Osteocyte (in vitro differentiated cells): ENCODE measurements around the gene NOTCH3. TPM values are rescaled to one million over a fixed set of nuclear protein-coding genes. Genes with fewer than 3 reads are reported as not detected.
A peak's percentile ranks its signal among the peaks of the same experiment; 100 is the strongest.

Experiments
- DNase-seq: peaks from one replicate; pipeline ENCODE4 v3.0.0; 2021; ENCODE audit warnings: mixed read lengths; ENCODE audit not compliant: unreplicated experiment; ENCODE audit errors: extremely low spot score
- H3K27ac Mint-ChIP-seq: one replicate; pipeline ENCODE4 v1.8.0; 2021; ENCODE audit warnings: mild to moderate bottlenecking, mixed read lengths; ENCODE audit not compliant: unreplicated experiment
- H3K27me3 Mint-ChIP-seq: one replicate; pipeline ENCODE4 v1.8.0; 2021; ENCODE audit warnings: mixed read lengths; ENCODE audit not compliant: unreplicated experiment
- H3K36me3 Mint-ChIP-seq: one replicate; pipeline ENCODE4 v1.8.0; 2021; ENCODE audit warnings: mixed read lengths; ENCODE audit not compliant: unreplicated experiment
- H3K4me1 Mint-ChIP-seq: one replicate; pipeline ENCODE4 v1.8.0; 2021; ENCODE audit warnings: mixed read lengths; ENCODE audit not compliant: unreplicated experiment
- H3K4me3 Mint-ChIP-seq: one replicate; pipeline ENCODE4 v1.8.0; 2021; ENCODE audit warnings: mild to moderate bottlenecking, moderate library complexity, mixed read lengths; ENCODE audit not compliant: unreplicated experiment
- H3K9me3 Mint-ChIP-seq: one replicate; pipeline ENCODE4 v1.8.0; 2021; ENCODE audit warnings: mixed read lengths; ENCODE audit not compliant: unreplicated experiment
- CTCF ChIP-seq: fragments of 200-600 bp; sonication (generic); IDR thresholded peaks from 2 replicates; pipeline ENCODE4 v1.5.0; 2021; ENCODE audit warnings: antibody characterized with exemption, mild to moderate bottlenecking, moderate library complexity
- total RNA-seq: library from RNA; stranded (reverse); gene quantifications from 2 replicates; pipeline ENCODE4 v1.2.1, GENCODE V29; 2021

The NOTCH3 gene
- total RNA-seq, 1 donor from 2014 or later: 178 TPM

- no peaks in the 10 kb centered on the region for H3K27me3 Mint-ChIP-seq
Measured at GRCh38 chr19:15166700-15167099, 34.1 kb downstream of the NOTCH3 start.

GRCh38 chr19:15161028-15161984, 39.5 kb downstream of the NOTCH3 start:
- Mint-ChIP-seq H3K9me3 (no peaks in the 10 kb centered on the region), H3K4me1 (no peaks in the 10 kb centered on the region), H3K4me3 (no peak overlapping the region), H3K27ac (no peak overlapping the region), H3K36me3 (peaks cover 24% of the 10 kb centered on the region), H3K27me3 (no peaks in the 10 kb centered on the region)
- TF ChIP-seq CTCF: peak; percentile 62
- DNase-seq: no peak

More at GRCh38 chr19:15166700-15167099, 34.1 kb downstream of the NOTCH3 start:
- H3K4me1 Mint-ChIP-seq: no peaks in the 10 kb centered on the region
- DNase-seq: no peak
- TF ChIP-seq CTCF: no peak
- H3K9me3 Mint-ChIP-seq: no peaks in the 10 kb centered on the region
- H3K4me3 Mint-ChIP-seq: no peak overlapping the region
- H3K36me3 Mint-ChIP-seq: peaks cover 32% of the 10 kb centered on the region
- H3K27ac Mint-ChIP-seq: no peak overlapping the region

GRCh38 chr19:15159251-15159650, 41.5 kb downstream of the NOTCH3 start:
- H3K36me3 Mint-ChIP-seq: peaks cover 15% of the 10 kb centered on the region
- H3K27me3 Mint-ChIP-seq: no peaks in the 10 kb centered on the region
- H3K9me3 Mint-ChIP-seq: no peaks in the 10 kb centered on the region
- no peak overlapping the region for H3K27ac Mint-ChIP-seq
- H3K4me1 Mint-ChIP-seq: no peaks in the 10 kb centered on the region
- no peak for TF ChIP-seq CTCF
- DNase-seq: no peak
- H3K4me3 Mint-ChIP-seq: no peak overlapping the region

- no peak overlapping the region for H3K4me3 Mint-ChIP-seq
- no peak overlapping the region for H3K27ac Mint-ChIP-seq
- no peak for TF ChIP-seq CTCF
- peaks cover 2% of the 10 kb centered on the region for H3K27me3 Mint-ChIP-seq
- DNase-seq: no peak
- H3K4me1 Mint-ChIP-seq: no peaks in the 10 kb centered on the region
- peaks cover 8% of the 10 kb centered on the region for H3K36me3 Mint-ChIP-seq
- no peaks in the 10 kb centered on the region for H3K9me3 Mint-ChIP-seq
Measured at GRCh38 chr19:15156391-15156790, 44.4 kb downstream of the NOTCH3 start.

GRCh38 chr19:15155296-15155695, 45.5 kb downstream of the NOTCH3 start:
- DNase-seq: no peak
- Mint-ChIP-seq H3K36me3 (peaks cover 5% of the 10 kb centered on the region), H3K4me1 (no peaks in the 10 kb centered on the region), H3K4me3 (no peak overlapping the region), H3K9me3 (no peaks in the 10 kb centered on the region), H3K27me3 (peaks cover 2% of the 10 kb centered on the region), H3K27ac (no peak overlapping the region)
- no peak for TF ChIP-seq CTCF
